ENCODE measurements around the gene F11R.

GRCh38 chr1:161009602-161010211 lies 11.2 kb downstream of the F11R start:
- no peak for TF ChIP-seq POLR2AphosphoS5 (IDR thresholded peaks at IDR 0.05)
- TF ChIP-seq, protein P1, sequence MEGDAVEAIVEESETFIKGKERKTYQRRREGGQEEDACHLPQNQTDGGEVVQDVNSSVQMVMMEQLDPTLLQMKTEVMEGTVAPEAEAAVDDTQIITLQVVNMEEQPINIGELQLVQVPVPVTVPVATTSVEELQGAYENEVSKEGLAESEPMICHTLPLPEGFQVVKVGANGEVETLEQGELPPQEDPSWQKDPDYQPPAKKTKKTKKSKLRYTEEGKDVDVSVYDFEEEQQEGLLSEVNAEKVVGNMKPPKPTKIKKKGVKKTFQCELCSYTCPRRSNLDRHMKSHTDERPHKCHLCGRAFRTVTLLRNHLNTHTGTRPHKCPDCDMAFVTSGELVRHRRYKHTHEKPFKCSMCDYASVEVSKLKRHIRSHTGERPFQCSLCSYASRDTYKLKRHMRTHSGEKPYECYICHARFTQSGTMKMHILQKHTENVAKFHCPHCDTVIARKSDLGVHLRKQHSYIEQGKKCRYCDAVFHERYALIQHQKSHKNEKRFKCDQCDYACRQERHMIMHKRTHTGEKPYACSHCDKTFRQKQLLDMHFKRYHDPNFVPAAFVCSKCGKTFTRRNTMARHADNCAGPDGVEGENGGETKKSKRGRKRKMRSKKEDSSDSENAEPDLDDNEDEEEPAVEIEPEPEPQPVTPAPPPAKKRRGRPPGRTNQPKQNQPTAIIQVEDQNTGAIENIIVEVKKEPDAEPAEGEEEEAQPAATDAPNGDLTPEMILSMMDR (IDR thresholded peaks at IDR 0.05), result no peak
- no peak for TF ChIP-seq POLR2A (IDR thresholded peaks at IDR 0.05)

Data from prostate gland (tissue), 2 donors.